Parathyroid adenoma (tissue), 2 donors: ENCODE measurements around the gene TMEM154.

Experiments
- H2AFZ ChIP-seq: fragments of 300-600 bp; sonication (generic); one replicate; pipeline ENCODE4 v1.7.0; 2017; ENCODE audit warnings: antibody characterized with exemption, mild to moderate bottlenecking
- H3K27ac ChIP-seq: fragments of 300-600 bp; sonication (generic); one replicate; pipeline ENCODE4 v1.7.0; 2017
- H3K27me3 ChIP-seq: fragments of 300-600 bp; sonication (generic); one replicate; pipeline ENCODE4 v1.7.0; 2017; ENCODE audit warnings: low read length; ENCODE audit not compliant: control insufficient read depth, insufficient read depth
- H3K36me3 ChIP-seq: fragments of 300-600 bp; sonication (generic); one replicate; pipeline ENCODE4 v1.7.0; 2017; ENCODE audit warnings: low read length; ENCODE audit not compliant: control insufficient read depth, insufficient read depth
- H3K4me1 ChIP-seq: fragments of 300-600 bp; sonication (generic); one replicate; pipeline ENCODE4 v1.7.0; 2017; ENCODE audit warnings: control low read depth
- H3K4me2 ChIP-seq: fragments of 300-600 bp; sonication (generic); one replicate; pipeline ENCODE4 v1.7.0; 2017; ENCODE audit warnings: low read length
- H3K4me3 ChIP-seq: fragments of 300-600 bp; sonication (generic); one replicate; pipeline ENCODE4 v1.7.0; 2017; ENCODE audit warnings: low read depth, low read length
- H3K79me2 ChIP-seq: fragments of 300-600 bp; sonication (generic); one replicate; pipeline ENCODE4 v1.7.0; 2017; ENCODE audit warnings: control low read depth
- H3K9ac ChIP-seq: fragments of 300-600 bp; sonication (generic); one replicate; pipeline ENCODE4 v1.7.0; 2017; ENCODE audit warnings: mild to moderate bottlenecking
- H3K9me3 ChIP-seq: fragments of 300-600 bp; sonication (generic); one replicate; pipeline ENCODE4 v1.7.0; 2017; ENCODE audit warnings: low read length; ENCODE audit not compliant: control insufficient read depth
- TF ChIP-seq, protein P1 (sequence below): fragments of 300-600 bp; sonication (generic); IDR thresholded peaks from one replicate; pipeline ENCODE4 v1.7.0; 2017; ENCODE audit warnings: antibody characterized with exemption, mild to moderate bottlenecking
- donor health status: primary hyperparathyroidism.

TMEM154 gene

DNA sequence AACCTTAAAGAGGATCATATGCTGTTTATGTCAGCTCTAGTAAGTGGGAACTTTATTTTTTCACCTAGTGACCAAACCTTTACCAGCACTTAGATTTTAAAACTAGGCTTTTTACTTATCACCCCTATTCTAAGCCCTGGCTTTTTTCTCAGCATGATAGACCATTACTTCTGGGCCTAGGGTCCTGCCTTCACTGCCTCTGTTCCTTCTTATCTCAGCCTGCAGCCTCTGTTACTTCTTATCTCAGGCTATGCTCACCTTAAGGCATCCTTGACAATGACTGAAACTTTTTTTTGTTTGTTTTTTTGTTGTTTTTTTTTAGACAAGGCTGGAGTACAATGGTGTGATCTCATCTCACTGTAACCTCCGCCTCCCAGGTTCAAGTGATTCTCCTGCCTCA lies 59.6 kb downstream of the TMEM154 start:
- H2AFZ ChIP-seq: no peak overlapping the region
- H3K4me3 ChIP-seq: no peak overlapping the region
- TF ChIP-seq, protein P1, sequence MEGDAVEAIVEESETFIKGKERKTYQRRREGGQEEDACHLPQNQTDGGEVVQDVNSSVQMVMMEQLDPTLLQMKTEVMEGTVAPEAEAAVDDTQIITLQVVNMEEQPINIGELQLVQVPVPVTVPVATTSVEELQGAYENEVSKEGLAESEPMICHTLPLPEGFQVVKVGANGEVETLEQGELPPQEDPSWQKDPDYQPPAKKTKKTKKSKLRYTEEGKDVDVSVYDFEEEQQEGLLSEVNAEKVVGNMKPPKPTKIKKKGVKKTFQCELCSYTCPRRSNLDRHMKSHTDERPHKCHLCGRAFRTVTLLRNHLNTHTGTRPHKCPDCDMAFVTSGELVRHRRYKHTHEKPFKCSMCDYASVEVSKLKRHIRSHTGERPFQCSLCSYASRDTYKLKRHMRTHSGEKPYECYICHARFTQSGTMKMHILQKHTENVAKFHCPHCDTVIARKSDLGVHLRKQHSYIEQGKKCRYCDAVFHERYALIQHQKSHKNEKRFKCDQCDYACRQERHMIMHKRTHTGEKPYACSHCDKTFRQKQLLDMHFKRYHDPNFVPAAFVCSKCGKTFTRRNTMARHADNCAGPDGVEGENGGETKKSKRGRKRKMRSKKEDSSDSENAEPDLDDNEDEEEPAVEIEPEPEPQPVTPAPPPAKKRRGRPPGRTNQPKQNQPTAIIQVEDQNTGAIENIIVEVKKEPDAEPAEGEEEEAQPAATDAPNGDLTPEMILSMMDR: no peak
- no peaks in the 10 kb centered on the region for H3K79me2 ChIP-seq
- H3K27ac ChIP-seq: no peak overlapping the region
- no peaks in the 10 kb centered on the region for H3K27me3 ChIP-seq
- no peaks in the 10 kb centered on the region for H3K36me3 ChIP-seq
- H3K9me3 ChIP-seq: no peaks in the 10 kb centered on the region
- H3K9ac ChIP-seq: no peak overlapping the region
- H3K4me1 ChIP-seq: no peaks in the 10 kb centered on the region
- no peak overlapping the region for H3K4me2 ChIP-seq

DNA sequence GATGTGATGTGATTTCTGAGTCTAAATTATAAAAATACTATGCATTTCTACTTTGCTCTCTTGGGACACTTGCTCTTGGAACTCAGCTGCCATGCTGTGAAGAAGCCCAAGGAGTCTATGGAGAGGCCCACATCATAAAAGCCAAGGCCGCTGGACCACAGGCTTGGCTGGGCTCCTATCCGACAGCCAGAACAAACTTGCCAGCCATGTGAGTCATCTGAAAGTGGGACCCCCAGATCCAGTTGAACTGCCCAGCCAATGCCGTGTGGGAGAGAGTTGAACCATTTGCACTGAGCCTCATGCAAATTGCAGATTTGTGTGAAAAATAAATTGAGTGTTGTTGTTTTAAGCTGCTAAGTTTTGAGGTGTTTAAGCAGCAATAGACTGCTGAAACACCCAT lies 60.2 kb downstream of the TMEM154 start:
- no peak overlapping the region for H3K4me2 ChIP-seq
- H3K9ac ChIP-seq: no peak overlapping the region
- no peaks in the 10 kb centered on the region for H3K27me3 ChIP-seq
- H3K4me1 ChIP-seq: no peaks in the 10 kb centered on the region
- no peaks in the 10 kb centered on the region for H3K36me3 ChIP-seq
- H3K79me2 ChIP-seq: no peaks in the 10 kb centered on the region
- H3K27ac ChIP-seq: no peak overlapping the region
- H3K9me3 ChIP-seq: no peaks in the 10 kb centered on the region
- no peak overlapping the region for H2AFZ ChIP-seq
- TF ChIP-seq, protein P1: no peak
- no peak overlapping the region for H3K4me3 ChIP-seq

DNA sequence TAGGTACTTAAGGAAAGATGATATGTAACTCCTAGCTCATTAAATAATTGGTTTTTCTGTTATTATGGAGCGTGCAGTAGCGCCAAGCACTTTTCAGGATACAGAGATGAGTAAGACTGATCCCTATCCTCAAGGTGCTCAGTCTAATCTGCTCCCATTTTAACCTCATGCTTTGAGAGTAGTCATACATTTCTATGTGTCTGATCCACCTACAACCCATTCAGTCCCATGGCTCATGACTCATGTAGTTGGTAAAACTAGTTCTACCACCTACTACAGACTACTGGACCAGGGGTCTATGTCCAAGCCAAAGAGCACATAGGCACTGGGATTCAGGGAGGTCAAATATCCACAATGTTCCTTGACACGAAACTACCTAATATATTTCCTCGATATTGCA lies 60.8 kb downstream of the TMEM154 start:
- TF ChIP-seq, protein P1: no peak
- H3K4me3 ChIP-seq: no peak overlapping the region
- no peaks in the 10 kb centered on the region for H3K4me1 ChIP-seq
- H3K79me2 ChIP-seq: no peaks in the 10 kb centered on the region
- no peaks in the 10 kb centered on the region for H3K9me3 ChIP-seq
- H2AFZ ChIP-seq: no peak overlapping the region
- no peak overlapping the region for H3K27ac ChIP-seq
- no peaks in the 10 kb centered on the region for H3K27me3 ChIP-seq
- H3K36me3 ChIP-seq: no peaks in the 10 kb centered on the region
- no peak overlapping the region for H3K9ac ChIP-seq
- H3K4me2 ChIP-seq: no peak overlapping the region

DNA sequence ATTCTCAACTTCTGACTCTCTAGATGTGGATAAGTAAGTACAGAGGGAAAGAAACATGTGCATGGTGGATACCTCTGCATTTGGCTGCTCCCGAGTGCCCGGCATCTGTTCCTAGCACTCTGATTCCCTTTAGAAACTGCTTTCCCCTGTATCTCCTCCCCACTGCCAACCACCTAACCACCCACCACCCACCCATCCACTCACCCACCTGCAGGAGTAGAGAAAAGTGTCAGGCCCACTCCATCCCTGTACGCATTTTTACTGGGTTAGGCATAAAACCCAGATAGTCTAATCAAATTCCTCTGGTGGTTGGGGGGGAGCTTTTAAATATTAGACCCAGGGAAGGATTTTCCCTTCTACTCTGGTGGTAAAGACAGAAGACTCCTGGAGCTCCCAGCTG lies 63.0 kb downstream of the TMEM154 start:
- Histone ChIP-seq H3K4me3 (no peak overlapping the region), H3K9ac (no peak overlapping the region), H3K9me3 (no peaks in the 10 kb centered on the region), H3K4me2 (no peak overlapping the region), H3K27ac (no peak overlapping the region), H3K36me3 (no peaks in the 10 kb centered on the region), H3K4me1 (no peaks in the 10 kb centered on the region), H3K27me3 (no peaks in the 10 kb centered on the region), H2AFZ (no peak overlapping the region), H3K79me2 (no peaks in the 10 kb centered on the region)
- TF ChIP-seq, protein P1: no peak

DNA sequence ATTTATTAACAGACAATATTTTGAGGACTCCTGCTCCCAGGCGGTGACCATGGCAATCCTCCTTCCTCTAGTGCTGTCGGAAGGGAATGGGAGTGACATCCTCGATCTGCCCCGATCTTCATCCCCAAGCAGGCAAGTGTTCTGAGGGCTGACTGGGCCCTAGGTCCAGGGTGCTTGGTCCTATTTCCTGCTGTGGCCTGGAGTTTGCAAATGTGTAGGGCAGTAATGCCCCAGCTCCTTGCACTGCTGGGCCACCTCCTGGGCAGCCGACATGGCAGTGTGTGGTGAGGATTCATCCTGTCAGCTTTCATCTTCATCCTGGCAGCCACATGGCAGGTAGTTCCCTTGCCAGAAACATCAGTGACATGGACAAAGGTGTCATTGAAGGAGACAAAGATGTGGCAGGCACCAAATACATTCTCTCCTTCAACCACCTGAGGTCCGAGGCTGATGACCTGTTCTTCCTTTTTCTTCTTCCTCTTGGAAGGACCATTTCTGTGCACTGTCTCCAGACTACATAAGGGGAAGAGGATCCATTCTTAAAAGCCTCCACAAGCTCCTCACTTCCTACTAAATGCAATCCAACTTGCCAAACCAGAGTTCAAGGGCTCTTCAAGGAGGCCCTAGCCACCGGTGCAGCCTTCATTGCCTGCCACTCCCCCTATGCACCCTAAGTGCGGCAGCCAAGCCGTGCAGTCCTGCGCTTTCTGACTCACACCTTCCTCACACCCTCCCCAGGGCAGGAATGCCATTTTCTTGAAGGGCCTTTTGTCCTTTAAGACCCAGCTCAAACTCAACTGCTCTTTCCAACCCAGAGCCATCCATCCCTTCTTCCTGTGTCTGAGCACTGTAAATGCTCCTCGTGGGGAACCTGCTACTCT lies 65.7 kb downstream of the TMEM154 start:
- Histone ChIP-seq H3K4me3 (no peak overlapping the region), H3K27ac (no peak overlapping the region), H3K79me2 (no peaks in the 10 kb centered on the region), H3K36me3 (no peaks in the 10 kb centered on the region), H3K4me2 (no peak overlapping the region), H3K27me3 (no peaks in the 10 kb centered on the region), H3K9me3 (no peaks in the 10 kb centered on the region), H3K4me1 (no peaks in the 10 kb centered on the region), H2AFZ (no peak overlapping the region), H3K9ac (no peak overlapping the region)
- TF ChIP-seq, protein P1: no peak
